ENCODE measurements around the gene DPP4.

The DPP4 gene

GRCh38 chr2:162085090-162085891 is 11.3 kb upstream of the DPP4 start:
- no peak for DNase-seq (ENCODE audit: low read depth)

- DNase-seq (ENCODE audit: low read depth), result no peak
Observed at GRCh38 chr2:162084536-162084935, 10.5 kb upstream of the DPP4 start.

- no peak for DNase-seq (ENCODE audit: low read depth)
Observed at GRCh38 chr2:162082681-162083080, 8.7 kb upstream of the DPP4 start.

- no peak for DNase-seq (ENCODE audit: low read depth)
Observed at GRCh38 chr2:162082036-162082435, 8.0 kb upstream of the DPP4 start.

GRCh38 chr2:162079514-162079913 is 5.5 kb upstream of the DPP4 start:
- no peak for DNase-seq (ENCODE audit: low read depth)

- DNase-seq (ENCODE audit: low read depth), result no peak
Observed at GRCh38 chr2:162075689-162076132, 1.7 kb upstream of the DPP4 start.

GRCh38 chr2:162074928-162075688 is 1.1 kb upstream of the DPP4 start:
- DNase-seq (ENCODE audit: low read depth), result no peak

GRCh38 chr2:162074632-162074895 is 549 bp upstream of the DPP4 start:
- no peak for DNase-seq (ENCODE audit: low read depth)

GRCh38 chr2:162072976-162073887 is 783 bp downstream of the DPP4 start:
- DNase-seq (ENCODE audit: low read depth), result no peak

GRCh38 chr2:162072181-162072702 is 1.8 kb downstream of the DPP4 start:
- no peak for DNase-seq (ENCODE audit: low read depth)

GRCh38 chr2:162071001-162071400 is 3.0 kb downstream of the DPP4 start:
- no peak for DNase-seq (ENCODE audit: low read depth)

- DNase-seq (ENCODE audit: low read depth), result no peak
Observed at GRCh38 chr2:162070228-162070936, 3.6 kb downstream of the DPP4 start.

GRCh38 chr2:162069267-162069903 is 4.6 kb downstream of the DPP4 start:
- DNase-seq (ENCODE audit: low read depth), result no peak

- DNase-seq (ENCODE audit: low read depth), result no peak
Observed at GRCh38 chr2:162067596-162067995, 6.4 kb downstream of the DPP4 start.

- no peak for DNase-seq (ENCODE audit: low read depth)
Observed at GRCh38 chr2:162065767-162066166, 8.2 kb downstream of the DPP4 start.

- DNase-seq (ENCODE audit: low read depth), result no peak
Observed at GRCh38 chr2:162063899-162064298, 10.1 kb downstream of the DPP4 start.

GRCh38 chr2:162063281-162063680 is 10.7 kb downstream of the DPP4 start:
- DNase-seq (ENCODE audit: low read depth), result no peak

- no peak for DNase-seq (ENCODE audit: low read depth)
Observed at GRCh38 chr2:162062559-162062958, 11.5 kb downstream of the DPP4 start.

GRCh38 chr2:162061021-162061420 is 13.0 kb downstream of the DPP4 start:
- DNase-seq (ENCODE audit: low read depth), result no peak

- DNase-seq (ENCODE audit: low read depth), result no peak
Observed at GRCh38 chr2:162060532-162060931, 13.5 kb downstream of the DPP4 start.

- no peak for DNase-seq (ENCODE audit: low read depth)
Observed at GRCh38 chr2:162058973-162059668, 14.9 kb downstream of the DPP4 start.

Data from T-helper 22 cell (primary cell).